GM19023 (cell line): ENCODE data around the gene RPS6KA2.
"Not testable (repeated sequence)": the region's sequence is repeated elsewhere in the genome, so short reads cannot be mapped to it uniquely, and the experiment has no call there.

Experiments
- ATAC-seq: cut with Tn5 transposase; IDR thresholded peaks from one replicate; pipeline ENCODE4 v1.9.1; 2021; ENCODE audit warnings: mild to moderate bottlenecking, moderate library complexity; ENCODE audit not compliant: unreplicated experiment

RPS6KA2 gene

DNA sequence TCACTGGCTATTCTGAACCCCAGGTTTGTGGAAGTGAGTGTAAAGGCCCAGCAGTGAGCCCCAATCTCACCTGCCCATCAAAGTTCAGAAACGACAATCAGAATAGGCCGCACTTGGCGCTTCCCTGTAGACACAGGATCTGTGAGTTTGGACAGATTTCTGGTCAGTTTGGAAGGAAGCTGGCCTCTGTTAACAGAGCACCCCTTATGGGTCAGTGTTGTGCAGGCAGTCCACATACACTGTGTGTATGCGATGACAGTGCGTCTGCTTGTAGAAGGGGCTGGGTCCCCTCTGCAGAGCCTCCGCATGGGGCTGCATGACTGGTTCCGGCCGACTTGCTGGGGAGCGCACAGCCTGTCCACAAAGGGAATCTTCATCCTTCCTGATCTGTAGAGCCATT lies 240.9 kb downstream of the RPS6KA2 start:
- no peak for ATAC-seq

DNA sequence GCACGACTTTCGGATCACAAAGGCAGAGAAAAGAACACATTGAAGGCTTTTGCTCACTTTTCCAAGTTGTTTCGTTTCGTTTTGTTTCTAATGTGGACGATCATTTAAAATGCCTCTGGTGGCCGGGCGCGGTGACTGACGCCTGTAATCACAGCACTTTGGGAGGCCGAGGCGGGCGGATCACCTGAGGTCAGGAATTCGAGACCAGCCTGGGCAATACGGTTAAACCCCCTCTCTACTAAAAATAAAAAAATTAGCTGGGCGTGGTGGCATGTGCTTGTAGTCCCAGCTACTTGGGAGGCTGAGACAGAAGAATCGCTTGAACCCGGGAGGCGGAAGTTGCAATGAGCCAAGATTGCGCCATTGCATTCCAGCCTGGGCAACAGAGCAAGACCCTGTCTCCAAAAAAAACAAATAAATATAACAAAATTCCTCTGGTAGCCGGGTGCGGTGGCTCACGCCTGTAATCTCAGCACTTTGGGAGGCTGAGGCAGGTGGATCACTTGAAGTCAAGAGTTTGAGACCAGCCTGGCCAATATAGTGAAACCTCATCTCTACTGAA lies 243.2 kb downstream of the RPS6KA2 start:
- not testable (repeated sequence) for ATAC-seq

DNA sequence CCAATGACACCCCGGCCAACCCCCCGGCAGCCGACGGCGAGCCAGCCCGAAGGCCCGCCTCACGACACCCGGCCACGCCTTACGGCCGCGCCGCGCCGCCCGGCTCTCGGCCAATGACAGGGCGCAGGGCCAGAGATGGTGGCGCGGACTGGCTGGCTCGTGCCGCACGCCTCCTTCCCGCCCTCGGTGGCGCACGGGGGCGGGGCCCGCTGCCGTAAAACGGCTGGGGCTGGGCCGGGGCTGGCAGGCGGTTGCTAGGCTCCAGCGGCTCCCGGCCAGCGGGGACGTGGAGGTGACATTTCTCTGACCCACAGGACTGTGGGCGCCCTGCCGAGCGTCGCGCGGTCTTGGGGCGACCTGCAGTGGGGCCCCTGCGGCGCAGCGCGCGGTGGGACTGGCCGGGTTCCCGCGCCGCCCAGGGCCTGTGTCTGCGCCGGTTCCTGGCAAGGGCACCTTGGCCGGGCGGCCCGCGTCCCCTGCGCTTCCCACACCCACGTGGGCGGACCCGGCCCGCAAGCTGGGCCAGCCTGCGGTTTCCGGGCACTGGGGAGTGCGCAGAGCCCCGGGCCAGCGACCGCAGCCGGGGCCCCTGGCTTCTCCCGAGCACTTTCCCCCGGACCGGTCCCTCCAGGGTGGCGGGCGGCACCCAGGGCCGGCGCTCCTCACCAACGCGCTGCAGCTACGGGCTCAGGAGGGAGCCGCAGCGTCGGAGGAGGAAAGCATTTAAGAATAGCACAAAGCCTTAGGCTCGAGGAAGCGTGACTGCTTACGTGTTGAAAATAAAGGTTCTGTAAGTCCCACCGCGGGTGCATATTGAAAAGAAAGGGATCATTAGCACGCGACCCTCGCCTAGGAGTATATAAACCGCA lies 243.9 kb downstream of the RPS6KA2 start, which contains the start of gene MPC1:
Gene MPC1 (minus strand): TSS at position 8 of the 869 bp plus-strand sequence. CDS start 64 bp downstream, outside the sequence.
- peak; percentile 90 for ATAC-seq

DNA sequence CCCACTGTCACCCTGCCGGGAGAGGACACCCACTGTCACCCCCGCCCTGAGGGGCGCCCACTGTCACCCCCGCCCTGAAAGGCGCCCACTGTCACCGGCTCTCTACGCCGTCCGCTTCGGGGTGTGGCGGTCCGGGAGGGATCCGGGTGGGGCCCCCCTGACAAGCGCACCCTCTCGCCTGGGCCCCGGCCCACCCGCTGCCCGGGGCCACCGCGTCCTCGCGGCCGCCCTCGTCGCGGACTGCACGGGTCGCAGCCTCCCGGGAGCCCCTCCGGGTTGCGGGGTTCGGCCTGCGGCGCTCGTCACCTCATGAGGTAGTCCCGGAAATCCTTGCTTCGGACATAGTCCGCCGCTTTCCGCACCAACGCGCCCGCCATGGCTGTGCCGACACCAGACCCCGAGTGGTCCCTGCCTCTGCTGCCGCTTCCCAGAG lies 244.5 kb downstream of the RPS6KA2 start:
- peak; percentile 4 for ATAC-seq

GRCh38 chr6:166381733-166382499 lies 245.1 kb downstream of the RPS6KA2 start:
- ATAC-seq, result peak; percentile 46

DNA sequence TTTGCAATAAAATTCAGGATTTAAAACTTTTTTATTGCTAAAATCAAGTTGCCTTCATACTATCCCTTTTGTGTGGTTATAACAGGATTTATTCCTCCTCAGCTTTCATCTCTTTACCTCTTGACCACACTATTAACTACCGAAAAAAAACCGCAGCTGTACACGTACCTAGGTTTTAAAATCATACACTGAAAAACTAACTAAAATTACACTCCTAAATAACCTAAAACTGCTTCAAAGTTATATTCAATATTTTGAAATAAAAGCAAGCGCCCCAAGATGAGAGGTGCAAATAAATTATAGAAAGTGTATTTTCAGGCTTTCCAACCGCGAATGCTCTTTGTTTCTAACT lies 245.7 kb downstream of the RPS6KA2 start:
- no peak for ATAC-seq

GRCh38 chr6:166379800-166380199 lies 247.3 kb downstream of the RPS6KA2 start:
- ATAC-seq, result no peak

GRCh38 chr6:166379103-166379586 lies 247.9 kb downstream of the RPS6KA2 start:
- ATAC-seq, result no peak

DNA sequence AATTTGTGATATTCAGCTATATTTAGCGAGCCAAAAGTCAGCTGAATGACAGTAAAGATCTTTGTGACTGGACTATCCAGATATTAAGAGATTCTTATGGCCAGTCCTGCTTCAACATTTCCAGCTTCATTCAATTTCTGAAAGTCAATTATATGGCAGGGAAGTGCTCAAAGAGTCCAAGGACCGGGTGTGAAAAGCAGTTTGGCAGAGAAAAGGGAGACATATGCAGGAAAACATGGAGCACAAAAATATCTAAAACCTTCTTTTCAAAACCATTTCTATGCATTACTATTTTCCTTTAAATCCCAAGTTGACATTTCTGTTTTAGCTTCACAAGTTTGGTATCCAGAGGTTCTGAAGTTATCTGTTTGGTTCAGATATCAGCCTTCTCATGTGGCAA lies 249.3 kb downstream of the RPS6KA2 start:
- no peak for ATAC-seq

DNA sequence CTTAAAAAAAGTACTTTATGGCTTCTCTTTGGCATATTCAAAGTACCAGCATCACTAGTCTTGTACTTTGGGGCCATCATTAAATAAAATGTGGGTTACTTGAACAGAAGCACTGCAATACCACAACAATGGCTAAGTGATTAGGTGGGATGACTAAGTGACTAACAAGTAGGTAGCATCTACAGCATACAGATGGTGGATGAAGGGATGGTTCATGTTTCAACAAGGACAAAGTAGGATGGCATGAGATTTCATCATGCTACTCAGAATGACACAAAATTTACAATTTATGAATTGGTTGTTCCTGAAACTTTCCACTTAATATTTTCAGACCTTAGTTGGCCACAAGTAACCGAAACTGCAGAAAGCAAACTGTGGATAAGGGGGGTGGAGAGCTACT lies 252.0 kb downstream of the RPS6KA2 start:
- no peak for ATAC-seq

DNA sequence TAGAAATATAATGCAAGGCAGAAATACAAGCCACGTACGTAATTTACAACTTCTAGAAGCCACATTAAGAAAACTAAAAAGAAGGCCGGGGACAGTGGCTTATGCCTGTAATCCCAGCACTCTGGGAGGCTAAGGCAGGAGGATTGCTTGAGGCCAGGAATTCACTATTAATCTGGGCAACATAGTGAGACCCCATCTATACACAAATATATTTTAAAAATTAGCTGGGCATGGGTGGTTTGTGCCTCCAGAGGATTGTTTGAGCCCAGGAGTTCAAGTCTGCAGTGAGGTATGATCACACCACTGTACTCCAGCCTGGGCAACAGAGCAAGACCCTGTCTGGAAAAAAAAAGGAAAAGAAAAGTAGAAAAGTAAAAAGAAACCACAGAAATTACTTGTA lies 256.6 kb downstream of the RPS6KA2 start:
- no peak for ATAC-seq

- no peak for ATAC-seq
Observed at GRCh38 chr6:166369782-166370181, 257.3 kb downstream of the RPS6KA2 start.

DNA sequence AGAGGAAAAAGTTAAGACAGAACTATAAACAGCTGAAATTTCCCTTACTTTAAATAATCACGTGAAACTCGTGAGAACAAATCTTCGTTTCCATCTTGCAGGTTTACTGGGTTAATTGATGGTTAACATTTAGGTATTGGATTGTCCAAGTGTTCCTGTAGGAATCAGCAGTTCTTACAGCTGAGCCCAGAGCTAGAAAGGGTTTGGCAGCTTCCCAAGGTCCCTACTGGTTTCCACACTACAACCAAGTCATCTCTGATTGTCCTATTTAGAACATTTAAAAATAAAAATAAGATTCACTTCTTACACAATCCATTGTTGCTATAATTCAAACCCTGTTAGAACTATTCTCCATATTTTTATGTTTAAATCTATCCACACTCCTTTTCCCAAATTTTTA lies 260.1 kb downstream of the RPS6KA2 start:
- ATAC-seq, result no peak

DNA sequence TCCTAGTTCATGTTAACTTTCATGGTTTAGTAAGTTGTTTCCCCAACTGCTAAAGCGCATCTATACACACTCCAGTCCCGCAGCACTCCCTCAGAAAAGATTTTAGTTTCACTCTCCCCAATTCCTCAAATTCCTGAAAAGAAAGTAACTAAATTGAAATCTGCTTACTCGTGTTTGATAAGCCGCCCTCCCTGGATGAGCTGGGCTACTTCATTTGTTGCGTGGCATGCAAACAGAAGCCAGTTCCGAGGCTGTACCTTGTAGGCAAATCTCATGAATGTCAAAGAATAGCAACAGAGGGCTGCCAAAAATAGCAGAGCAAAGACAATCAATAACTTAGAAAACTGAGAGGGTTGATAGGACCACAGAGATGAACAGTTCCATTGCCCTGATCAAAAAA lies 261.2 kb downstream of the RPS6KA2 start:
- no peak for ATAC-seq

- no peak for ATAC-seq
Observed at GRCh38 chr6:166365221-166365620, 261.8 kb downstream of the RPS6KA2 start.

GRCh38 chr6:166364456-166364855 lies 262.6 kb downstream of the RPS6KA2 start:
- ATAC-seq, result no peak

- ATAC-seq, result not testable (repeated sequence)
Observed at GRCh38 chr6:166362427-166362826, 264.6 kb downstream of the RPS6KA2 start.

DNA sequence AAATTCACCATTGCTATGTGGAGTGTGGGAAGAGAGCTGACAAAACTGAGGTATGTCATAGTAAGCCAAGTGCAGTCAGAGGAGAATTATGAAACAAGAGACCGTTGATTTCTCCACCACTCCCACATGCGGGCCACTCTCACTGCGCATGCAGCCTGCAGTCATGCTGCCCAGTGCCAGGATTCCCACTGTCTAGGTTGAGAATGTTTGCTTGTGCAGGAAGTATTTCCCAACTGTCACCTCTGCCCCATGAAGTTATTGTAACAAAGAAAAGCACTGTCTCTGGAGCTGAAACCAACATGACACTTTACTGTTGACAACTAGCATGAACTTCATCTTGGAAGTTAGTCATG lies 266.0 kb downstream of the RPS6KA2 start:
- no peak for ATAC-seq

GRCh38 chr6:166360243-166361076 lies 266.6 kb downstream of the RPS6KA2 start:
- no peak for ATAC-seq
